ENCODE data around the gene LRRC15.

The LRRC15 gene

DNA sequence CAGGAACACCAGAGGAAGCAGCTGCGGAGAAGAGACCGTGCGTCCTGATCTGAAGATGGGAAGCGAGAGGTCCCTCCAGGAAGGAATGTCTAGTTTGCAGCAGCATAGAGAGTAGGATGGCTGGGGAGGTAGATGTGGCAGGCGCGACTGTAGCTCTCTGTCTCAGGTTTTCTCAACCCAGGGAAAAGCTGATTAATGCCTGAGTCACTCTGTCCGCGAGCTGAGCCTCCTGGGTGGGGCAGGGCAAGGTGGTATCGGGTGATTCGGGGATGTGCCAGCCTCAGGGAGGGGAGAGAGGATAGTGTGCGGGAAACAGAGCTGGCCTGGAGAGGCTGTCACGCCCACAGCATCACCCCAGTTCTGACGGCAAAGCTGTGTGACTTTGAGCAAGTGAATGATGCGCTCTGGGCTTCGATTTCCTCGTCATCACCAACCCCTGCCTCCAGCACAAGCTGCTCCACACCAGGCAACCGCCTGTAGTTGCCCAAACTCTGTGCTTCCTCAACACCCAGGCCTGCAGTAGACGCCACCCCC is 46.8 kb downstream of the LRRC15 start:
- Histone ChIP-seq H3K9me3 (replicated peaks in 1 of 2; ENCODE audit: control insufficient read depth in 2 of 2, insufficient read depth in 1 of 2, low read depth in 1 of 2, low read length in 2 of 2) (peaks cover 30 to 34% of the 10 kb centered on the region in 2 donors), H3K4ac (ENCODE audit: low read length) (no peak overlapping the region), H3K27me3 (ENCODE audit: control insufficient read depth in 3 of 3, insufficient read depth in 3 of 3, low read depth in 1 of 3, low read length in 3 of 3) (peaks cover 0 to 17% (median 3%) of the 10 kb centered on the region in 3 experiments), H3K9ac (ENCODE audit: low read depth, low read length, poor library complexity) (no peak overlapping the region), H4K91ac (ENCODE audit: low read depth, low read length, poor library complexity) (no peak overlapping the region), H3K14ac (ENCODE audit: low read length) (no peak overlapping the region), H3K4me2 (ENCODE audit: insufficient read depth, low read length, poor library complexity, severe bottlenecking) (no peak overlapping the region), H2BK15ac (ENCODE audit: low read length) (peak overlapping the region; percentile 10), H3K18ac (ENCODE audit: low read length) (peak overlapping the region; percentile 74), H3K79me1 (ENCODE audit: low read depth, low read length) (peaks cover 8% of the 10 kb centered on the region), H2BK12ac (ENCODE audit: low read length) (peak overlapping the region; percentile 41), H2AFZ (ENCODE audit: low read length) (no peak overlapping the region), H4K8ac (ENCODE audit: low read depth, low read length) (no peak overlapping the region), H2BK120ac (ENCODE audit: low read depth, low read length) (no peak overlapping the region), H3K23ac (ENCODE audit: low read depth, low read length, poor library complexity) (peak overlapping the region; percentile 16), H3K27ac (replicated peaks; ENCODE audit: low read length) (no peak overlapping the region), H3K4me3 (ENCODE audit: low read length in 2 of 2) (no peak overlapping the region), H2AK5ac (ENCODE audit: low read depth, low read length) (no peak overlapping the region), H3K36me3 (replicated peaks in 1 of 2; ENCODE audit: control insufficient read depth in 2 of 2, insufficient read depth in 2 of 2, low read length in 2 of 2) (peaks cover 0 to 8% of the 10 kb centered on the region in 2 donors), H2BK5ac (ENCODE audit: low read length) (no peak overlapping the region), H3K4me1 (ENCODE audit: control insufficient read depth in 2 of 2, insufficient read depth in 1 of 2, low read depth in 1 of 2, low read length in 2 of 2) (peaks cover 6 to 9% of the 10 kb centered on the region in 2 donors)
- DNase-seq (ENCODE audit: low spot score), result no peak
- WGBS, 2 donors (ENCODE audit: extremely low coverage in 2 of 2, insufficient read length in 2 of 2, insufficient replicate concordance in 1 of 2), result no CpG with 5 or more reads among the region's 18 CpGs

DNA sequence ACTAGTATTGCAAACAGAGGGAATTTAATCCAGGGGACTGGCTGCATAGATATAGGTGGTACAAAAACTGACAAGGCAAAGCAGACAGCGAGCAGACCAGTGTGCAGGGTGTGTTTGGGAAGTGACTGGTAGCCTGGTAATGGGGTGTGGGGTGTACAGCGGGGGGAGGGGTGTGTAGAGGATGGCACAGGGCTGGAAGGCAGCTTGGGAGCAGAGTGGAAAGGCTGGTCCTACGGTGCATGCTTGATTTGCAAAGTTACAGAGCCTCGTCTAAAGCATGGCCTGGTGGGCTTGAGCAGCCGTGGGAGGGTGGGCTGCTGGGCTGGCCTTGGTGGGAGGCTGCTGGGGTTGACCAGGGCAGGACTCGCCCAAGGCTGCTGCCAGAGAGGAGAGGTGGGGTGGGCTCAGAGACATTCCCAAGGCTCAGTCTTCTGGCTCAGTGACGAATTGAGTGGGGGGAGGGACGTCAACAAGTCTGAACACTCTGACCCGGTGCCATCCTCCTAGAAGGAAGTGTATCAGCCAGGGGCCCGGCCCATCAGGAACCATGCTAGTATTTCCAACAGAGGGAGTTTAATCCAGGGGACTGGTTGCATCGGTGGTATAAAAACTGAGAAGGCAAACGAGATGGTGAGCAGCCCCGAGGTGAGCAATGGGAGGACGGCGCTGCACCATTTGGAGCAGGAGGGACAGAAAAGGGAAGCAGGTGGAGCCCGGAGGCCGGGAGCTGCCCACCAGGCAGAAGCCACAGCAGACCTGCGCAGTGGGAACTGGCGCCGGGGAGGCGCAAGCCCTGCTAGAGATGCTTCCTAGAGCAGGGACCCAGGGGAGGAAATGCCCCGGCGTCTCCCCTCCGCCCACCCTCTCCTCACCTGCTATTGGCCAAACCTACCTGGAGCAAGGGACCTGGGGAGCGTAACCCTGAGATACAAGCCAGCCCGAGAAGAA is 47.6 kb downstream of the LRRC15 start:
- no peak overlapping the region for H3K27ac ChIP-seq (replicated peaks; ENCODE audit: low read length)

GRCh38 chr3:194320744-194321243 is 48.7 kb downstream of the LRRC15 start:
- WGBS, 2 donors (ENCODE audit: extremely low coverage in 2 of 2, insufficient read length in 2 of 2, insufficient replicate concordance in 1 of 2), result no CpG with 5 or more reads among the region's 10 CpGs
- no peak overlapping the region for H2AFZ ChIP-seq (ENCODE audit: low read length)
- no peak overlapping the region for H4K8ac ChIP-seq (ENCODE audit: low read depth, low read length)
- no peaks in the 10 kb centered on the region for H3K79me1 ChIP-seq (ENCODE audit: low read depth, low read length)
- peaks cover 0 to 5% of the 10 kb centered on the region in 2 donors for H3K36me3 ChIP-seq (replicated peaks in 1 of 2; ENCODE audit: control insufficient read depth in 2 of 2, insufficient read depth in 2 of 2, low read length in 2 of 2)
- H3K27me3 ChIP-seq (ENCODE audit: control insufficient read depth in 3 of 3, insufficient read depth in 3 of 3, low read depth in 1 of 3, low read length in 3 of 3), result peaks cover 0 to 17% (median 12%) of the 10 kb centered on the region in 3 experiments
- no peak overlapping the region for H2BK5ac ChIP-seq (ENCODE audit: low read length)
- no peak overlapping the region for H3K4me3 ChIP-seq (ENCODE audit: low read length in 2 of 2)
- H3K4me2 ChIP-seq (ENCODE audit: insufficient read depth, low read length, poor library complexity, severe bottlenecking), result no peak overlapping the region
- no peak overlapping the region for H3K18ac ChIP-seq (ENCODE audit: low read length)
- H3K27ac ChIP-seq (replicated peaks; ENCODE audit: low read length), result no peak overlapping the region
- no peak overlapping the region for H3K4ac ChIP-seq (ENCODE audit: low read length)
- no peak overlapping the region for H2BK15ac ChIP-seq (ENCODE audit: low read length)
- H3K14ac ChIP-seq (ENCODE audit: low read length), result no peak overlapping the region
- H2BK120ac ChIP-seq (ENCODE audit: low read depth, low read length), result no peak overlapping the region
- peaks cover 0 to 13% of the 10 kb centered on the region in 2 donors for H3K4me1 ChIP-seq (ENCODE audit: control insufficient read depth in 2 of 2, insufficient read depth in 1 of 2, low read depth in 1 of 2, low read length in 2 of 2)
- H2AK5ac ChIP-seq (ENCODE audit: low read depth, low read length), result no peak overlapping the region
- no peak overlapping the region for H4K91ac ChIP-seq (ENCODE audit: low read depth, low read length, poor library complexity)
- DNase-seq (ENCODE audit: low spot score), result no peak
- peak overlapping the region; percentile 42 for H2BK12ac ChIP-seq (ENCODE audit: low read length)
- H3K9me3 ChIP-seq (replicated peaks in 1 of 2; ENCODE audit: control insufficient read depth in 2 of 2, insufficient read depth in 1 of 2, low read depth in 1 of 2, low read length in 2 of 2), result peaks cover 14 to 29% of the 10 kb centered on the region in 2 donors
- no peak overlapping the region for H3K9ac ChIP-seq (ENCODE audit: low read depth, low read length, poor library complexity)
- no peak overlapping the region for H3K23ac ChIP-seq (ENCODE audit: low read depth, low read length, poor library complexity)

More for the DNA sequence above, 47.6 kb downstream of the LRRC15 start:
- Histone ChIP-seq H2AK5ac (ENCODE audit: low read depth, low read length) (no peak overlapping the region), H3K4me2 (ENCODE audit: insufficient read depth, low read length, poor library complexity, severe bottlenecking) (no peak overlapping the region), H3K4me1 (ENCODE audit: control insufficient read depth in 2 of 2, insufficient read depth in 1 of 2, low read depth in 1 of 2, low read length in 2 of 2) (peaks cover 3 to 9% of the 10 kb centered on the region in 2 donors), H2BK120ac (ENCODE audit: low read depth, low read length) (no peak overlapping the region), H3K9me3 (replicated peaks in 1 of 2; ENCODE audit: control insufficient read depth in 2 of 2, insufficient read depth in 1 of 2, low read depth in 1 of 2, low read length in 2 of 2) (peaks cover 22 to 35% of the 10 kb centered on the region in 2 donors), H3K4me3 (ENCODE audit: low read length in 2 of 2) (no peak overlapping the region), H4K8ac (ENCODE audit: low read depth, low read length) (no peak overlapping the region), H3K36me3 (replicated peaks in 1 of 2; ENCODE audit: control insufficient read depth in 2 of 2, insufficient read depth in 2 of 2, low read length in 2 of 2) (peaks cover 0 to 5% of the 10 kb centered on the region in 2 donors), H3K4ac (ENCODE audit: low read length) (no peak overlapping the region), H2BK5ac (ENCODE audit: low read length) (peak overlapping the region; percentile 7), H3K9ac (ENCODE audit: low read depth, low read length, poor library complexity) (no peak overlapping the region), H2BK12ac (ENCODE audit: low read length) (peak overlapping the region; percentile 41), H2AFZ (ENCODE audit: low read length) (no peak overlapping the region), H3K23ac (ENCODE audit: low read depth, low read length, poor library complexity) (no peak overlapping the region), H3K79me1 (ENCODE audit: low read depth, low read length) (peaks cover 2% of the 10 kb centered on the region), H3K14ac (ENCODE audit: low read length) (no peak overlapping the region), H2BK15ac (ENCODE audit: low read length) (peak overlapping the region; percentile 35), H4K91ac (ENCODE audit: low read depth, low read length, poor library complexity) (peak overlapping the region; percentile 44), H3K27me3 (ENCODE audit: control insufficient read depth in 3 of 3, insufficient read depth in 3 of 3, low read depth in 1 of 3, low read length in 3 of 3) (peaks cover 0 to 12% (median 6%) of the 10 kb centered on the region in 3 experiments), H3K18ac (ENCODE audit: low read length) (peak overlapping the region; percentile 57)
- WGBS, 2 donors (ENCODE audit: extremely low coverage in 2 of 2, insufficient read length in 2 of 2, insufficient replicate concordance in 1 of 2), result no CpG with 5 or more reads among the region's 26 CpGs
- no peak for DNase-seq (ENCODE audit: low spot score)

GRCh38 chr3:194320100-194320499 is 49.4 kb downstream of the LRRC15 start:
- Histone ChIP-seq H3K9ac (ENCODE audit: low read depth, low read length, poor library complexity) (no peak overlapping the region), H3K36me3 (replicated peaks in 1 of 2; ENCODE audit: control insufficient read depth in 2 of 2, insufficient read depth in 2 of 2, low read length in 2 of 2) (peaks cover 0 to 4% of the 10 kb centered on the region in 2 donors), H2AFZ (ENCODE audit: low read length) (no peak overlapping the region)

More at GRCh38 chr3:194320100-194320499, 49.4 kb downstream of the LRRC15 start:
- H3K79me1 ChIP-seq (ENCODE audit: low read depth, low read length), result no peaks in the 10 kb centered on the region
- H3K4me1 ChIP-seq (ENCODE audit: control insufficient read depth in 2 of 2, insufficient read depth in 1 of 2, low read depth in 1 of 2, low read length in 2 of 2), result peaks cover 3 to 17% of the 10 kb centered on the region in 2 donors
- H3K4ac ChIP-seq (ENCODE audit: low read length), result no peak overlapping the region
- H2BK5ac ChIP-seq (ENCODE audit: low read length), result no peak overlapping the region
- H3K14ac ChIP-seq (ENCODE audit: low read length), result no peak overlapping the region
- no peak overlapping the region for H3K27ac ChIP-seq (replicated peaks; ENCODE audit: low read length)
- H2BK120ac ChIP-seq (ENCODE audit: low read depth, low read length), result no peak overlapping the region
- no peak overlapping the region for H2AK5ac ChIP-seq (ENCODE audit: low read depth, low read length)
- WGBS, 2 donors (ENCODE audit: extremely low coverage in 2 of 2, insufficient read length in 2 of 2, insufficient replicate concordance in 1 of 2), result no CpG with 5 or more reads among the region's 5 CpGs
- DNase-seq (ENCODE audit: low spot score), result no peak
- no peak overlapping the region for H2BK12ac ChIP-seq (ENCODE audit: low read length)
- no peak overlapping the region for H3K18ac ChIP-seq (ENCODE audit: low read length)
- H4K8ac ChIP-seq (ENCODE audit: low read depth, low read length), result no peak overlapping the region
- H4K91ac ChIP-seq (ENCODE audit: low read depth, low read length, poor library complexity), result no peak overlapping the region
- H3K4me3 ChIP-seq (ENCODE audit: low read length in 2 of 2), result no peak overlapping the region
- H3K27me3 ChIP-seq (ENCODE audit: control insufficient read depth in 3 of 3, insufficient read depth in 3 of 3, low read depth in 1 of 3, low read length in 3 of 3), result peaks cover 0 to 17% (median 11%) of the 10 kb centered on the region in 3 experiments
- no peak overlapping the region for H3K4me2 ChIP-seq (ENCODE audit: insufficient read depth, low read length, poor library complexity, severe bottlenecking)
- H2BK15ac ChIP-seq (ENCODE audit: low read length), result no peak overlapping the region
- H3K23ac ChIP-seq (ENCODE audit: low read depth, low read length, poor library complexity), result no peak overlapping the region
- H3K9me3 ChIP-seq (replicated peaks in 1 of 2; ENCODE audit: control insufficient read depth in 2 of 2, insufficient read depth in 1 of 2, low read depth in 1 of 2, low read length in 2 of 2), result peaks cover 12 to 29% of the 10 kb centered on the region in 2 donors
